ENCODE measurements around the gene COX6B2.

The COX6B2 gene

DNA sequence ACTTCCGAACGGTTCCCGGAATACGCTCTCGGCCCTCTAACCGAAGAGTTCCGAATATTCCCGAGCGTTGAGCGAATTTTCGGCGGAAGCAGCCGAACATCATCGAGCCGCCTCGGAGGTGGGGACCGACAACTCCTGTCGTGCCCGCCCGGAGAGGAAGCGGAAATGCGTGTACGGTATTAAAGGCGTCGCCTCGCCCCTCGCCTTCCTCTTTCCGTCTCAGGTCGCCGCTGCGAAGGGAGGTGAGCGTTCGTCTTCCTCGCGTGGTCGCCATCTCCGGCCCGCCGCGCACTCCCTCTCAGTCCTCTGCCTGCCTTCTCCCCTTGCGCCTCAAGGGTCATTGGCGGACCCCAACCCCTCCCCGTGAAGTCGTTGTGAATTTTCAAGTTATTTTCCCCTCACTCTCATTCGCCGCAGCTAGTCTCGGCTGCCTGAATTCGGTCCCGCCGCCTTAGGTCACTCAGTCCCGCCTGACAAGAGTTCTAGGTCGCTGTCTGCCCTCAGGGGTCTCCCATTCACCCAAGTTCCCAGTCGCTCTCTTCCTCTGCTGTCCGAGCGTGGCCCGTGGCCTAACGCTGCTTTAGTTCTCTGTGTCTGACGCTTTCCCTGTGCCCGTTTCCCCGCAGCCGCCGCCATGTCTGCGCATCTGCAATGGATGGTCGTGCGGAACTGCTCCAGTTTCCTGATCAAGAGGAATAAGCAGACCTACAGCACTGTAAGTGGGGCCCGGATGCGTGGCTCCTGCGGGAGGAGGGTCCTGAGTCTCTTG, 31.4 kb upstream of the COX6B2 start, which contains the start of gene RPL28:
Gene RPL28, plus strand, starts transcription at position 209 of the 769 bp plus-strand sequence. Its CDS starts 426 bp downstream, at position 635.
- Mint-ChIP-seq H3K4me1 (peaks cover 84% of the 10 kb centered on the region), H3K27ac (peak within 1 kb of the TSS; percentile 100), H3K36me3 (peaks cover 59% of the 10 kb centered on the region), H3K9me3 (no peaks in the 10 kb centered on the region), H3K4me3 (peak within 1 kb of the TSS; percentile 99)
- DNase-seq (ENCODE audit: low spot score in 2 of 2) = peak; percentile 98 to 100
- ATAC-seq = peak; percentile 84

DNA sequence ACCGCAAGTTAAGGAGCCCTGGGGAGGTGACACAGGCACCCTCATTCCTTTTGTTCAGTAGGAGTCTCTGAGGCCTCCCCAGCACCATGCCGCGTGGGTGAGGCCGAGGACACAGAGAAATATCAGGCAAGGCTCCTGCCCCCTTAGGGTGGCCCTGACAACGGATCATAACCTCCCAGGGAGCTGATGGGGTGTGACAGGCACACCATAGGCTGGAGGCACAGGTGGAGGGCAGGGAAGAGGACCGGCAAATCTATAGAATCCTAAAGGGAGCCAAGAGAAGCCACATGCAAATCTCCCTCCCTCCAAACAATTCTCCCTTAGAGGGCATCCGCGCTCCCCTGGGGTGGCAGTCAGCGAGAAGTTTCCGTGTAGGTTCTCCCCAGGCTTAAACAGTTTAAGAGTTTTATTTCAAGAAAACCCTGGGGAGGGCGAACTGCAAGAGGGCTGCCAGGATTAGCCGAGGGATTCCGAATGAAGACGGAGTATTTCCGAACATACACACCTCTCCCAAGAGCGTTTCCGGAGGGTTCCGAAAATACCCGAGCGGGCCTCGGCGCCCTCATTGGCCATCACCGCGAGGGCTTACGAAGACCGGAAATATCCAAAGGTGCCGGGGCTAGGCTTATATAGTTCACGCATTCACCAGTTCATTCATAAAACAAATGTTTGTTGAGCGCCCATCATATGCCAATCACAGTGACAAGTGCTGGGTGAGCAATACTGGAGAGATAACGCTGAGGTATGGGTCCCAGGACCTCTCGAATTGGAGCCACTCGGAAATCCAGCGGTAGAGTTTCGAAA, 30.6 kb upstream of the COX6B2 start:
- Mint-ChIP-seq H3K27ac (peak overlapping the region; percentile 100), H3K4me1 (peaks cover 77% of the 10 kb centered on the region), H3K4me3 (peak overlapping the region; percentile 99), H3K9me3 (no peaks in the 10 kb centered on the region), H3K36me3 (peaks cover 51% of the 10 kb centered on the region)
- peak; percentile 89 to 98 for DNase-seq (ENCODE audit: low spot score in 2 of 2)
- ATAC-seq = peak; percentile 84

GRCh38 chr19:55384131-55384919, 29.8 kb upstream of the COX6B2 start, which contains the start of gene TMEM238:
Gene TMEM238 (minus strand): TSS chr19:55384292. CDS start chr19:55384259, 33 bp downstream.
- H3K36me3 Mint-ChIP-seq = peaks cover 47% of the 10 kb centered on the region
- ATAC-seq (peak; percentile 9), DNase-seq (ENCODE audit: low spot score in 2 of 2) (peak in 1 of 2 donors; percentile 76)
- no peaks in the 10 kb centered on the region for H3K9me3 Mint-ChIP-seq
- H3K4me1 Mint-ChIP-seq = peaks cover 73% of the 10 kb centered on the region
- H3K27ac Mint-ChIP-seq = peak within 1 kb of the TSS; percentile 100
- H3K4me3 Mint-ChIP-seq = peak within 1 kb of the TSS; percentile 99

DNA sequence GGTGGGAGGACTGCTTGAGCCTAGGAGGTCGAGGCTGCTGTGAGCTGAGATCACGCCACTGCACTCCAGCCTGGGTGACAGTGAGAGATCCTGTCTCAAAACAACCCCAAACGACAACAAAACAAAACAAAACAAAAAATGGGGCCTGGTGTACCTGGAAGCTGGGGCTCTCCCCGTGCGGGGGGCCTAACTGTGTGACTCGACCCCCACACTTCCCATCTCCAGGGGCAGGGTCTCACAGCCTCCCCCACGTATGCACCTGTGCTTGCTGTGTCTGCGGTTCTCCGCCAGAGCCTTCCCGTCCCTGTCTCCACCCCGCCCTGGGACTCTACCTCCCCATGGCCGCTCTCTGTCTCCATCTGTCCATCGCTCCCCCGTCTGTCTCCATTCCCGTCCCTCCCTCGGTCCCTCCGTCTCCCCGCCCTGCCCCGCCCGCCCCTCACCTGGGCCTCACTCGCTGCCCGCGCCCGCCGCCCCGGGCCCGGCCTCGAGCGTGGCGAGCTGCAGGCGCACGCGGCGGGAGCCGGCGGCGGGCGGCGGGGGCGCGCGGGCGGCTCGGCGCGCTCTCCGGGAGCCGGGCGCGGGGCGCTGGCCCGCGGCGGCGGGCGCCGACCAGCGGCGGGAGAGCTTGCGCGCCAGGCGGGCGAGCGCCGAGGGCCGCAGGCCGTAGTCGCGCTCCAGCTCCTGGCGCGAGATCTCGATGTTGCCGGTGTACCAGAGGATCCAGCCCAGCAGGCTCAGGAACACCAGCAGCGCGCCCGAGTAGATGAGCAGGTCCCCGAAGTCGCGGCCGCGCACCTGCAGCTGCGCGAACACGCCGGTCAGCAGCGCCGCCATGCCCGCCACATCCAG, 29.0 kb upstream of the COX6B2 start:
- DNase-seq (ENCODE audit: low spot score in 2 of 2) = peak; percentile 41 to 77
- Mint-ChIP-seq H3K9me3 (no peaks in the 10 kb centered on the region), H3K4me1 (peaks cover 67% of the 10 kb centered on the region), H3K4me3 (peak overlapping the region; percentile 99), H3K36me3 (peaks cover 41% of the 10 kb centered on the region), H3K27ac (peak overlapping the region; percentile 100)
- ATAC-seq = peak; percentile 19

GRCh38 chr19:55382522-55383054, 28.1 kb upstream of the COX6B2 start:
- no peak for ATAC-seq
- Mint-ChIP-seq H3K9me3 (no peaks in the 10 kb centered on the region), H3K36me3 (peaks cover 32% of the 10 kb centered on the region), H3K4me1 (peaks cover 58% of the 10 kb centered on the region), H3K4me3 (peak overlapping the region; percentile 99), H3K27ac (peak overlapping the region; percentile 100)
- DNase-seq (ENCODE audit: low spot score in 2 of 2) = no peak

DNA sequence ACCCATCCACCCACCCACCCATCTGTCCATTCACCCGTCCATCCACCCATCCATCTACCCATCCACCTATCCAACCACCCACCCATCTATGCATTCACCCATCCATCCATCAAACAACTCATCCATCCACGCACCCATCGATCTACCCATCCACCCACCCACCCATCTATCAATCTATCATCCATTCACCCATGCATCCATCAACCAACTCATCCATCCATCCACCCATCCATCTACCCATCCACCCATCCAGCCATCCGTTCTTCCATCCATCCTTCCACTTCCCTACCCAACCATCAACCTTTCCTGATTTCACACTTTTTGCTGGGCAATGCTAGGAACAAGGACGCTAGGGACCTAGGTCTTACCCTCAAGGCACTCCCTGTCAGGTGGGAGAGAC, 27.5 kb upstream of the COX6B2 start:
- peaks cover 52% of the 10 kb centered on the region for H3K4me1 Mint-ChIP-seq
- ATAC-seq (no peak), DNase-seq (ENCODE audit: low spot score in 2 of 2) (no peak)
- peaks cover 26% of the 10 kb centered on the region for H3K36me3 Mint-ChIP-seq
- H3K4me3 Mint-ChIP-seq = peak overlapping the region; percentile 99
- H3K27ac Mint-ChIP-seq = peak overlapping the region; percentile 100
- H3K9me3 Mint-ChIP-seq = no peaks in the 10 kb centered on the region

DNA sequence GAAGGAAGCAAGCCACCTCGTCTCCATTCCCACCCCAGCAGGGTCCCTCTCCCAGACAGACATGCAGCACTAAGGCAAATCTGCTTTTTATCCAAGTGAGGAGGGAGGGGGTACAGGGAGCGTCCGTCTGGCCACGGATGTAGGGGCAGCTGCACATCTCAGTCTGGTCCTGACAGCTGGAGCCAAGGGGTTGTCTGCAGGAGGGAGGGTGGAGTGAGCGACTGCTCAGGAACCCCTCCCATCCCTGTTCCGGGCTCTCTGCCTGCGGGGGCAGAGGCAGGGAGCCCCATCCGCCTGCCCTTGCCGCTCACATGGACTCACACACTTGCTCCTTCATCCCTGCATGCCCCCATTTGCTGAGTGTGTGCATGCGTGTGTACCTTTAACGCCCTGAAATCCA, 24.7 kb upstream of the COX6B2 start:
- peaks cover 6% of the 10 kb centered on the region for H3K36me3 Mint-ChIP-seq
- DNase-seq (ENCODE audit: low spot score in 2 of 2) (no peak), ATAC-seq (no peak)
- H3K27ac Mint-ChIP-seq = no peak overlapping the region
- H3K4me3 Mint-ChIP-seq = no peak overlapping the region
- H3K9me3 Mint-ChIP-seq = no peaks in the 10 kb centered on the region
- peaks cover 28% of the 10 kb centered on the region for H3K4me1 Mint-ChIP-seq

- DNase-seq (ENCODE audit: low spot score in 2 of 2) (no peak), ATAC-seq (no peak)
- Mint-ChIP-seq H3K4me1 (peaks cover 27% of the 10 kb centered on the region), H3K27ac (no peak overlapping the region), H3K36me3 (peaks cover 6% of the 10 kb centered on the region), H3K9me3 (no peaks in the 10 kb centered on the region), H3K4me3 (no peak overlapping the region)
Measured at GRCh38 chr19:55377356-55378131, 23.0 kb upstream of the COX6B2 start.

GRCh38 chr19:55376241-55376933, 21.9 kb upstream of the COX6B2 start, which contains the start of gene TMEM190:
Gene TMEM190 (plus strand): TSS chr19:55376826. CDS start chr19:55376854, 28 bp downstream.
- no peak within 1 kb of the TSS for H3K27ac Mint-ChIP-seq
- H3K9me3 Mint-ChIP-seq = no peaks in the 10 kb centered on the region
- H3K36me3 Mint-ChIP-seq = peaks cover 6% of the 10 kb centered on the region
- H3K4me1 Mint-ChIP-seq = peaks cover 15% of the 10 kb centered on the region
- ATAC-seq (no peak), DNase-seq (ENCODE audit: low spot score in 2 of 2) (no peak)
- no peak within 1 kb of the TSS for H3K4me3 Mint-ChIP-seq

GRCh38 chr19:55373993-55374757, 19.7 kb upstream of the COX6B2 start:
- Mint-ChIP-seq H3K36me3 (peaks cover under 1% of the 10 kb centered on the region), H3K4me3 (no peak overlapping the region), H3K27ac (no peak overlapping the region), H3K4me1 (peaks cover 15% of the 10 kb centered on the region), H3K9me3 (no peaks in the 10 kb centered on the region)
- no peak for ATAC-seq
- no peak for DNase-seq (ENCODE audit: low spot score in 2 of 2)

GRCh38 chr19:55373306-55373992, 18.9 kb upstream of the COX6B2 start:
- ATAC-seq (no peak), DNase-seq (ENCODE audit: low spot score in 2 of 2) (no peak)
- H3K27ac Mint-ChIP-seq = no peak overlapping the region
- no peaks in the 10 kb centered on the region for H3K36me3 Mint-ChIP-seq
- peaks cover 14% of the 10 kb centered on the region for H3K4me1 Mint-ChIP-seq
- no peak overlapping the region for H3K4me3 Mint-ChIP-seq
- no peaks in the 10 kb centered on the region for H3K9me3 Mint-ChIP-seq
